ENCODE results near the gene UBA3.

Gene UBA3

GRCh38 chr3:69107841-69108240 is 27.7 kb upstream of the UBA3 start:
- Histone ChIP-seq H4K20me1 (ENCODE audit: insufficient read depth, low read length, poor library complexity, severe bottlenecking) (no peaks in the 10 kb centered on the region), H3K4me3 (ENCODE audit: low read length, poor library complexity, severe bottlenecking) (no peak overlapping the region), H3K9me3 (ENCODE audit: insufficient read depth, low read depth, low read length) (no peaks in the 10 kb centered on the region)

GRCh38 chr3:69105320-69105719 is 25.2 kb upstream of the UBA3 start:
- H2AFZ ChIP-seq (ENCODE audit: low read length) = no peak overlapping the region
- no peaks in the 10 kb centered on the region for H3F3A ChIP-seq (ENCODE audit: low read depth)
- H3K4me3 ChIP-seq (ENCODE audit: low read length, poor library complexity, severe bottlenecking) = no peak overlapping the region
- H3K4me1 ChIP-seq (ENCODE audit: insufficient read depth, low read length, poor library complexity, severe bottlenecking) = no peaks in the 10 kb centered on the region
- no peaks in the 10 kb centered on the region for H3K9me3 ChIP-seq (ENCODE audit: insufficient read depth, low read depth, low read length)
- peaks cover 8% of the 10 kb centered on the region for H3K79me2 ChIP-seq (ENCODE audit: insufficient read depth, low read length)
- TF ChIP-seq CTCF (conservative IDR thresholded peaks at IDR 0.05; ENCODE audit: low read length) = no peak
- TF ChIP-seq EZH2phosphoT487 (IDR thresholded peaks at IDR 0.05; ENCODE audit: borderline replicate concordance) = no peak
- no peak overlapping the region for H3K4me2 ChIP-seq (ENCODE audit: low read depth, low read length, poor library complexity, severe bottlenecking)
- H4K20me1 ChIP-seq (ENCODE audit: insufficient read depth, low read length, poor library complexity, severe bottlenecking) = no peaks in the 10 kb centered on the region
- no peaks in the 10 kb centered on the region for H3K27me3 ChIP-seq (ENCODE audit: insufficient read depth, low read length, poor library complexity, severe bottlenecking)
- H3K9ac ChIP-seq (ENCODE audit: low read depth, low read length, poor library complexity, severe bottlenecking) = no peak overlapping the region
- no peaks in the 10 kb centered on the region for H3K9me2 ChIP-seq (replicated peaks; ENCODE audit: low read depth, low read length)
- peaks cover 45% of the 10 kb centered on the region; the same call in 1 of the 2 replicates for H3K36me3 ChIP-seq (ENCODE audit: insufficient read depth, low read length)

More at GRCh38 chr3:69107841-69108240, 27.7 kb upstream of the UBA3 start:
- Histone ChIP-seq H3K27me3 (ENCODE audit: insufficient read depth, low read length, poor library complexity, severe bottlenecking) (no peaks in the 10 kb centered on the region), H3K4me1 (ENCODE audit: insufficient read depth, low read length, poor library complexity, severe bottlenecking) (no peaks in the 10 kb centered on the region), H2AFZ (ENCODE audit: low read length) (no peak overlapping the region), H3K9me2 (replicated peaks; ENCODE audit: low read depth, low read length) (no peaks in the 10 kb centered on the region), H3K79me2 (ENCODE audit: insufficient read depth, low read length) (no peaks in the 10 kb centered on the region), H3F3A (ENCODE audit: low read depth) (no peaks in the 10 kb centered on the region), H3K9ac (ENCODE audit: low read depth, low read length, poor library complexity, severe bottlenecking) (no peak overlapping the region), H3K4me2 (ENCODE audit: low read depth, low read length, poor library complexity, severe bottlenecking) (no peak overlapping the region), H3K36me3 (ENCODE audit: insufficient read depth, low read length) (peaks cover 35% of the 10 kb centered on the region; the same call in 1 of the 2 replicates)
- TF ChIP-seq CTCF (conservative IDR thresholded peaks at IDR 0.05; ENCODE audit: low read length) (no peak), EZH2phosphoT487 (IDR thresholded peaks at IDR 0.05; ENCODE audit: borderline replicate concordance) (no peak)

DNA sequence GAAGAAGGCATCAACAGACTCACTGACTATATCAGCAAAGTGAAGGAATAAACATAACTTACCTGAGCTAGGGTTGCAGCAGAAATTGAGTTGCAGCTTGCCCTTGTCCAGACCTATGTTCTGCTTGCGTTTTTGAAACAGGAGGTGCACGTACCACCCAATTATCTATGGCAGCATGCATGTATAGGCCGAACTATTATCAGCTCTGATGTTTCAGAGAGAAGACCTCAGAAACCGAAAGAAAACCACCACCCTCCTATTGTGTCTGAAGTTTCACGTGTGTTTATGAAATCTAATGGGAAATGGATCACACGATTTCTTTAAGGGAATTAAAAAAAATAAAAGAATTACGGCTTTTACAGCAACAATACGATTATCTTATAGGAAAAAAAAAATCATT is 24.4 kb upstream of the UBA3 start:
- H3K36me3 ChIP-seq (ENCODE audit: insufficient read depth, low read length) = peaks cover 48% of the 10 kb centered on the region; the same call in 1 of the 2 replicates
- H3K4me1 ChIP-seq (ENCODE audit: insufficient read depth, low read length, poor library complexity, severe bottlenecking) = no peaks in the 10 kb centered on the region
- no peak overlapping the region for H3K9ac ChIP-seq (ENCODE audit: low read depth, low read length, poor library complexity, severe bottlenecking)
- no peak for TF ChIP-seq EZH2phosphoT487 (IDR thresholded peaks at IDR 0.05; ENCODE audit: borderline replicate concordance)
- TF ChIP-seq CTCF (conservative IDR thresholded peaks at IDR 0.05; ENCODE audit: low read length) = no peak
- no peaks in the 10 kb centered on the region for H3F3A ChIP-seq (ENCODE audit: low read depth)
- H2AFZ ChIP-seq (ENCODE audit: low read length) = no peak overlapping the region
- H3K27me3 ChIP-seq (ENCODE audit: insufficient read depth, low read length, poor library complexity, severe bottlenecking) = no peaks in the 10 kb centered on the region
- H3K9me3 ChIP-seq (ENCODE audit: insufficient read depth, low read depth, low read length) = no peaks in the 10 kb centered on the region
- H3K4me3 ChIP-seq (ENCODE audit: low read length, poor library complexity, severe bottlenecking) = no peak overlapping the region
- no peaks in the 10 kb centered on the region for H3K9me2 ChIP-seq (replicated peaks; ENCODE audit: low read depth, low read length)
- H4K20me1 ChIP-seq (ENCODE audit: insufficient read depth, low read length, poor library complexity, severe bottlenecking) = no peaks in the 10 kb centered on the region
- no peak overlapping the region for H3K4me2 ChIP-seq (ENCODE audit: low read depth, low read length, poor library complexity, severe bottlenecking)
- peaks cover 16% of the 10 kb centered on the region for H3K79me2 ChIP-seq (ENCODE audit: insufficient read depth, low read length)
